NCI-H82 treated with DMSO at 0.1 percent for 48 hours (cell line): Measurements from ENCODE around the gene DHX32.

ENCODE experiments used
- DNase-seq: peaks from one replicate; lab custom pipeline; 2025; ENCODE audit not compliant: unreplicated experiment; lab: John Stamatoyannopoulos, UW

Gene DHX32

GRCh38 chr10:125816548-125816947 is 64.5 kb downstream of the DHX32 start:
- no peak for DNase-seq

GRCh38 chr10:125815764-125816163 is 65.3 kb downstream of the DHX32 start:
- DNase-seq, result no peak

GRCh38 chr10:125812128-125812750 is 68.9 kb downstream of the DHX32 start:
- no peak for DNase-seq

- peak; percentile 88 for DNase-seq
Observed at GRCh38 chr10:125811251-125811650, 69.8 kb downstream of the DHX32 start.

GRCh38 chr10:125808047-125808446 is 73.0 kb downstream of the DHX32 start:
- no peak for DNase-seq

GRCh38 chr10:125802739-125803138 is 78.4 kb downstream of the DHX32 start:
- DNase-seq, result no peak

- DNase-seq, result no peak
Observed at GRCh38 chr10:125802131-125802530, 79.0 kb downstream of the DHX32 start.

GRCh38 chr10:125801574-125801973 is 79.5 kb downstream of the DHX32 start:
- no peak for DNase-seq

GRCh38 chr10:125799451-125800182 is 81.5 kb downstream of the DHX32 start:
- DNase-seq, result no peak

- DNase-seq, result no peak
Observed at GRCh38 chr10:125797994-125798662, 83.0 kb downstream of the DHX32 start.

- DNase-seq, result no peak
Observed at GRCh38 chr10:125797424-125797823, 83.7 kb downstream of the DHX32 start.

- no peak for DNase-seq
Observed at GRCh38 chr10:125795637-125796190, 85.4 kb downstream of the DHX32 start.

- DNase-seq, result no peak
Observed at GRCh38 chr10:125795128-125795527, 86.0 kb downstream of the DHX32 start.

- no peak for DNase-seq
Observed at GRCh38 chr10:125792342-125793300, 88.5 kb downstream of the DHX32 start.

GRCh38 chr10:125788156-125789034 is 92.7 kb downstream of the DHX32 start:
- DNase-seq, result no peak
